Hepatic stellate cell (primary cell): ENCODE results near the gene TUT1.
"Not testable (repeated sequence)": the region's sequence is repeated elsewhere in the genome, so short reads cannot be mapped to it uniquely, and the experiment has no call there.

Experiments used
- DNase-seq: peaks from one replicate; pipeline ENCODE4 v3.0.0; 2011; ENCODE audit warnings: low spot score

TUT1 gene

DNA sequence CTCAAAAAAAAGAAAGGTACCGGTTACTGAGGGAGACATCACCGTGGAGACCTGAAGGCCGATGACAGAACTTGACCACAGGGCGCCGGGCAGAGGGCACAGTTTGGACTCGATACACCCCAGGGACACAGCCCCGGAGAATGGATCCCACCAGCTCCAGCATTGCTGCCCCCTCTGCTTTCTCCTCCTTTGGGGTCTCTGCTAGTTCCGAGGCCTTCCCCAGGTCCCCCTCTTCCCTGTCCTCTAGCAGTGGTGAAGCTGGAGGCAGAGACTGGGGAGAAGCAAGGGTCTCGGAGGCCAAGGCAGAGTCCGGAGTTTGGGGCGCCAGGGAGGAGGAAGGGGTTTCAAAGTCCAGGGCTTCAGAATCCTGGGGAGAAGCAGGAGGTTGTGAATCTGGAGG lies 12.8 kb downstream of the TUT1 start:
- DNase-seq: no peak

DNA sequence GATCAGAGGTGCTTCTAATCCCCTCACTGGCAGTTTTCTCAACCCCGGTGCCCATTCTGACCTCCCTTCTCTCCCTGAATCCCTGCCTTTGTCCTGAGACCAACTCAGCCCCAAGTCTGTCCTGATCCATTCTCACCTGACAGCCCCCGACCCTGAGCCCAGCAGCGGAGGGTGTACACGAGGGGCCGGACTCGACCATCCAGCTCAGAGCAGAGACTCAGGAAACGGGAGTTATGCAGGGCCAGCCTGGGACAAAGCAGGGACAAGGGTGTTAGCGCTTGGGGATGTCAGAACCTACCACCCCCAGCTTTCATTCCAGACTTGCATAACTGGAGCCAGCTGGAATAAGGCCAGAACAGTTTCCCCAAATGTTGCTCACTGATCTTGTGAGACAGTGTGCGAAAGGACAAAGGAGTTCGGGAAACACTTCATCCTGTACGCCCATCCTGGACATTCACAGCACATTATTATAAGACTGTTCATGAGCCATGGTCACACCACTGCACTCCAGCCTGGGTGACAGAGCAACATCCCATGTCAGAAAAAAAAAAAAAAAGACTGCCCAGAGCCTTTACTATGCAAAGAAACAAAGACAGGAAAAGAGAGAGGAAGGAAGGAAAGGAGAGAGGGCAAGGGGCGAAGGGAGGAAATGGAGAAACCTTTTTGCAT lies 14.1 kb downstream of the TUT1 start:
- no peak for DNase-seq

DNA sequence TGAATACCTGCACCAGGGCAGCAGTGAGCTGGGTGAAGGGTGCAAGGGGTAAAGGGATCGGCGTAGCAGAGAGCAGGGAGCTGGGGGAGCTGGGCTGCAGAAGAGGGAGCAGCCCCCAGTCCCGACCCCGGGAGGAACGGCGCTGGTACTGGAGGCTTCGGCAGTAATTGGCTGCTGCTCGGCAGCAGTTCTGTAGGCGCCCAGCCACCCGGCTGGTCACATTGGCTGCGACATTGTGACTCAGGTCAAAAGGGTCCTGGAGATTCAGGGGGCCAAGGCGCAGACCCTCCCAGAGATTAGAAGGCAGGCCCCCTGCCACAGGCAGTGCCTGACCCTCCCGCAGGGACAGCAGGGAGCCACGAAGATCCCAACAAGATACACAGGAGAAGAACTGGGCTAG lies 15.5 kb downstream of the TUT1 start:
- DNase-seq: no peak

DNA sequence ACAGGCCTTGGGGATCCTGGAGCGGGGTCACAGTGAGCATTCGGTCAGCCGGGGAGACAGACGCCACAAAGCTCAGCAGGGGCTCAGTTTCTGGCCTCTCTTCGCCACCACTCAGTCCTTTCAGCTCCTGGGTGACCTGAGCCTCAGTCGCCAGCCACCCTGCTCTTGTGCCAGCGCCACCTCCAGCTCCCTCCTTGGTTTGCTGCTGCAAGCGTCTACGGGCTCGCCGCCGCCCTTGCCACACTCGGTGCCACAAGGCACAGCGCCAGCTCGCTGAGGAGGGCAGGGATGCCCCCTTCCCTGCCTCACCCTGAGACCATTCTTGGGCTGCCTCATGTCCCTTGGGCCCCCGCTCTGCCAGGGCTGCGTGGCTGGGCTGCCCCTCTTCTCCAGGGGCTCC lies 16.2 kb downstream of the TUT1 start:
- DNase-seq: peak; percentile 26

DNA sequence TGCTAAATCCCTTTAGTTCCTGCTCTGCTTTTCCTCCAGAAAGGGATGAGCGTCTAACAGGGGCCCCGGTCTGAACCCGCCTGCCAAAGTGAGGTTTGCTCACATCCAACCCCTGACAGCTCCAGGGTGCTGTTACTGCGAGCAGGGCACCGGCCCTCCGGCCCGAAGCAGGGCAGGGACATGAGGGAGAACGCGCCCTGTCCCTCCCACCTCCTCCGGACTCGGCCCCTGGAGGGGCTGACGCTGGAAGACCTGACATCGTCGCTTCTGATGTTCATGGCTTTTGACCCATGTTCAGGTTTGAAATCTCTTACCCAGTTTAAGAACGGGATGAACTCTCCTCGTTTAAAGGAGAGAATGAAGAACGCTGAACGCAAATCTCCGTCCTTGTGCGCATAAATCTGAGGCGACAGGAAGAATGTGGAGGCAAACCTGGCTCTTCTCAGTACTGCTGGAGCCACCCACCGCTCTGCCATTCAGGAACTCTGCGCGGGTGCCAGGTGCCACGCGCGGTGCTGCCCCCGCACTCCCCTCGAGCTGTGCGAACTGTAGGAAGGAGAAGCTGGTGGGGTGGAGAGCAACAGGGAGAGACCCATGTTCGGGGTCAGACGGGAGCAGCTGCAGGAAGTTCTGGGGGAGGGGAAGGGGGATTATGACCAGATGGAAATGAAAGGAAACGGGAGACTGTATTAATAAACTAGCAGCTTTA lies 16.8 kb downstream of the TUT1 start:
- DNase-seq: peak; percentile 50

DNA sequence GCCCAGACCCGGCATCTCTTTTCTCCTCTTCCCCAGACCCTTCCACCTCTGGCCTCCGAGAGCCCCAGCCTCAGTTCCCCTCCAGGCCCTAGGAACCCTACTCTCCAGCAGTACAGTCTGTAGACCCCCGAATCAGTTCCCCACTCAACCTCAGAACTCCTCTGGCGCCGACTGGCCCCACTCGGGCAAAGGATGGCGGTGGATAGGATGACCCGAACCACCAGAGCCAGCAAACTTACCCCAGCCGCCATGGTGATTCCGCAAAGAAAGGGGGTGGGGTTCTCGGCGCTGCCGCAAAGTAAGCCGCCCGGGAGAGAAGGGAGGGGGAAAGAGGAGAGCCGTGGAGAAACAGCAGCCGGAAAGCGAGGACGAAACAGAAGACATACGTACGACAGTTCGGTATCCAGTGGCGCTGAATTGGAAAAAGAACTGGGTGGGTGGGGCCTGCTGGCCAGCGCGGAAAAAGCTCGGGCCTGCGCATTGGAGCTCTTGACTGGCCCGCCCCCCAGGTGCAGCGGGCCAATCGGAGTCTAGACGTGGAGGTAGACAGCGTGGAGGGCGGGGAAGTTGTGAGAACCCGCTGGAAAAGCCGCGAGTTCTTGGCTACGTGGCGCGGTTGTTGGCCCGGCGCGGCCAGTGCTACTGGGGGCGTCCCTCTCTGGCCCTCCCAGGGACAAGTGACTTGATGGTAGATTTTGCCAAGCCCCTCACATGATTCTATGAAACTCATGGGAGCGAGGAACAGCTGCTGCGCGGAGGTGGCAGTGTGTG lies 17.5 kb downstream of the TUT1 start, which contains the start of gene EEF1G:
Gene EEF1G, minus strand, starts transcription at position 300 of the 771 bp plus-strand sequence. Its CDS starts 49 bp downstream, at position 251.
- peak; percentile 99 for DNase-seq

DNA sequence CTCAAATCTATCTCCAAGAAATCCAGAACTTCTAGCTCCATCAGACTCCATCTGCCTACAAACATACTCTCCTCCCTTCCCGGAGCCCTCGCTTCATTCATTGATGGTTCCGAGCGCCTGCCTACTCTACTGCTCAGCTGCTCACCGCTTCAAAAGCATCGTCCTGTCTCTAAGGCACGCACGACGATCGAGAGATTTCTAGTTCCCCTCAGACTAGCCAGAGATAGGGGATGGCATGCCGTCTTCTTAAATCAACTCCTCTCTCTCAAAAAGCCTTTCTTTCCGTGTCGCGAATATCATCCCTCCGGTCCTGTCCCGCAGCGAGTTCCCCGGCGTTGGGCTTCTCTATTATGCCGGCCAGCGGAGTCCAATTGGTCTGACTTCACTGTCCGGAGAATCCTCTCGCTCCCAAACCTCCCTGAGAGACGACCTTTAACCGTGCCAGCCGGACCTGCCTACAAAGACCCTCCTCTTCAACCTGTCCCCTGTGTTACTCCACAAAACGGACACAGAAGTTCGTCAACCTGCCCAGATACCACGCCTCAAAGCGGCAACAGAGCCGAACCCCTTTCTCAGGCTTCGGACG lies 18.2 kb downstream of the TUT1 start:
- peak; percentile 35 for DNase-seq

DNA sequence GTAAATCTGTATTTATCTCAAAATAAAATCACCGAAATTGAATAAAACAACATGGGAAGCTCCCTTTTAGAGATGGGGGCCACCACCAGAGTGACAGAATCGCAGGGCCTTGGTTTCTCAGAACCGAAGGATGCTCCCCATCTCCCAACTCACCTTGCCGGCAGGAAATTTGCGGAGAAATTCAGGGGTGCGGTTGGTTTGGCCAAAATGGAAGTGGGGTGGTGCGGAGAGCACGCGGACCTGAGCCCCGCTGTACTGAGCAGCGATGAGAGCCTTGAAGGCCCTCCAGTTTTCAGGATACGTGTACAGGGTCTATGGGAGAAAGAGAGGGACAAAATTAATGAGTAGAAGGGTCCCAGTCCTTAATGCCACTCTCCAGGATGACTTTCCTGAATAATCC lies 18.9 kb downstream of the TUT1 start:
- no peak for DNase-seq

DNA sequence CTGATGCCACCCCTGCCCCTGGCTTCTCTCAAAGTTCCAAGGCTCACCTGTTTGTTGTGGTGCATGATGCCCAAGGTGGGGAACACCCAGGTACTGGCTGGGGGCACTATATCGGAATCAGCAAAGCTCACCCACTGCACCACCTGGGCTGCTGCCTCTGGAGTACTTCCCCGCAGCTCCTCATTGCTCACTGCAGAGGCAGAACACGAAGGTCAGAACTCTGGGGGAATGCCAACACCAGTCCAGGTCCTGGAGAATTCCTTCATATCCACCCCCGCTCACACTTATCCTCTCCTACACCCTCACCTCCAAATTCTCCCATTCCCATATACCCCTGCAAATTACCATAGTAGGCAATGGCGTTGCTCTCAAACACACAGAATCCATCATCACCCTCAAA lies 19.8 kb downstream of the TUT1 start:
- DNase-seq: not testable (repeated sequence)

DNA sequence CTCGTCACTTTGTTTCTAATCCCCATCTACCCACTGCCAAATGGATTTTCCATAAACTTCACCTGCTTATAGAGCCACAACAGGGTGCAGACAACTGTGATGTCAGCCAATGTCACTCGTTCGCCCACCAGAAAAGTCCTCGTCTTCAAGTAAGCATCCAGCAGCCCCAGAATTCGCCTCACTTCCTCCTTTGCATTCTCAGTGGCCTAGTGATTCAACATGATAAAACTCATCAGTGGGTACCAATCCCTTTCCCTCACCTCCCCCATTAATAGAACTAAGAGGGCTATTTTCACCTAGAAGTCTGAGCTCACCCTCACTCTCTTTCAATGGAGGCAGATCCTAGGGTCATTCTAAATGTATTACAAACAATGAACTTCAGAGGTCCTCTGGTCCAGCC lies 20.4 kb downstream of the TUT1 start:
- not testable (repeated sequence) for DNase-seq

DNA sequence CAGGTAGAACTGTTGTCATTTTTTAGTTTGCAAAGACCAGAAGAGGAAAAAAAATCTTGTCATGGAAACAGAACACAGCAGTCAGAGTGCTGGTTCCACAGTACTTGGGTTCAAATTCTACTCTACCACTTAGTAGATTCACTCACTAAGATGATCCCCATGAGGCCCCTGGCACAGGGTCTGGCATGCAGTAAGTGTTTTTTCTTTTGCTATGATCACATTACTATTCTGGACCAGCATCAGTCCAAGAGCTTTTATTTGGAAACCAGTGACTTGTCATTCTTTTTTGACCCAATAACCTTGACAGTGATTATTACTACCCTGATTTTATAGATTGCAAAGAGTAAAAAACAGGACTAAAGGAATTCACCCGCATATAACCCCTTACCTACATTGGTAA lies 21.7 kb downstream of the TUT1 start:
- no peak for DNase-seq

DNA sequence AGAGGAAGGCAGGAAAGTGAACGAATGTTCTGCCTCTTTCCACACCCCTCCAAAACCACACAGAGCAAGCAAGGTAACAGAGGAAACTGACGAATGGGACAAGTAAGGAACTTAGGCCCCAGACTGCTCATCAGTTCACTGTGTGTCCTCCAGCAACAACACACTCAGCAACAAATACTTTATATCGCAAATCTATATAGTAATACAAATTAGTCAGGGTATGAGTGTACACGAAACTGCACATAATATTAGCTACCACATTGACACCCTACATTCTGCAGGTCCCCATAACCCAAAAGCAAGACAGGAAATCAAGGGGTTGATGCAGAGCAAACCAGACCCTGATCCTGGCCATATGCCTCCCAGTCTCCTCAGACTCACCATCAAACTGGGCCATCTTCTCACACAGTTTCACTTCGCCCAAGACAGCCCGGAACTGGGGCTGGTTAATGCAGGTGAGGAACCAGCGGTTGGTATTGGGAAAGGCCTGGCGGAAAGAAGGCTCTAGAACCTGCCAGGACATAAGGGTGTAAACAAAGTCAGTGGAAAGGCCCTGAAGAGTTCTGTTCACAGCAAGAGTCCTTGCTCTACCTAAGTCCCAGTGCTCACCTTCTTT lies 24.2 kb downstream of the TUT1 start:
- DNase-seq: no peak

DNA sequence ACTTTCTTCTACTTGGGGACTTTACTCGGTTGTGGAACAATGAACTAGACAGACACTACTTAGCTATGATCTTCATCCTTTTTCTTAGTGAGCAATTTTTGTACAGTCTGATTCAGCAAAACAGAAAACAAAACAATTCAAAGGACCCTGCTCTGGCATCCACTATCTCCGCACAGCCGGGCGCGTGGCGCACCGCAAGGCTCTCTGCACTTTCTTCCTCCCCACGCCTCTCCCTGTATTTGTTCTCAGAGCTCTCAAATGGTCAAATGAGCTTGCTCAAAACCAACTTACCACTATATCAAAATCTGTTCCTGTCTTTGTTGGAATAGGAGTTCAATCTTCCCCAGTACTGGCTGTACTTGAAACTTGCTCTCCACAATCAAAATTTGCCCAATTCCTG lies 25.1 kb downstream of the TUT1 start:
- DNase-seq: no peak

DNA sequence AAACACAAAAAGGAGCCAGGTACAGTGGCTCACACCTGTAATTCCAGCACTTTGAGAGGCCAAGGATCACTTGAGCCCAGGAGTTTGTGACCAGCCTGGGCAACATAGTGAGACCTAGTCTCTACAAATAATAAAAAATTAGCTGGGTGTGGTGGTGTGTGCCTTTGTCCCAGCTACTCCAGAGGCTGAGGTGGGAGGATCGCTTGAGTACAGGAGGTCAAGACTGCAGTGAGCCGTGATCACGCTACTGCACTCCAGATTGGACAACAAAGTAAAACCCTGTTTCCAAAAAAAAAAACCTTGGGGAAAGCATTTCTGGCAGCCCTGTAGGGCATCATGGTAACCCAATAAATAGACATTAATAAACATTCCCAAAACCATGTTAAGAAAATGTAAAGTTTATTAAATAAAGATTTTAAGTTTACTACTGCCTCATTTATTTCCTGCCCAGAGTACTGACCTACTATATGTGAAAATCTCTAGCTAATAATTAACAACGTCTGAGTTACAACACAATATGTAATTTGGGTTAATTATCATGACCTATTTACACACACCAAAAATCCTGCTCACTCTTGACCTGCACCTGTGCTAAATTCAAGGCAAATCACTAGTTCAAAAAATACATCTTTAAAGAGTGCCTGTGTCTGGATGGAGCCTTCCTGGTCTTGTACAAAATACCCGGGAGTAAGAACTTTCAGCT lies 26.1 kb downstream of the TUT1 start:
- no peak for DNase-seq

DNA sequence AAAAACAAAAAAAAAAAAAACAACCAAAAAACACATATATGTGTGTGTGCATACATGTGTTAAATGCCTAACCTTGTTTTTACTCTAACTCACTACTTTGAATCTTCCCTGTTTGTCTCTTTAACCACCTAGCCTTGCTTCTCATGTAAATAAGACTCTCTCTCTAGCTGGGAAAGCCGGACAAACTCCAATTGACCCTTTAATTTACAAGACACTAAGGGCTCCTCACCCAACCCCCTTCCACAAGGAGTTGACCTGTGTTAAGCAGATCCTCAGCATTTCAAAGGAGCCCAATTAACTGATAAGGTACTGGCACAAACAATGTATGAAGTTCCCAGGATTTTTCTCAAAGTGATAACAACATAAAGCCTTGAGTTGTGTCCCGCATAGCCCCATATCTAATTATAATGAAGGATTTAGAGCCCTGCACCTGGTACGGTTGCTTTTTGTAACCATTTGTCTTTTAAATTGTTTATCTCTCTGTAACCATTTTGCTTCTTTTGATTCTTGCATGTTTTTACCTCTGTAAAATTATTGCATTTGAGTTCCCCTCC lies 29.6 kb downstream of the TUT1 start:
- not testable (repeated sequence) for DNase-seq

DNA sequence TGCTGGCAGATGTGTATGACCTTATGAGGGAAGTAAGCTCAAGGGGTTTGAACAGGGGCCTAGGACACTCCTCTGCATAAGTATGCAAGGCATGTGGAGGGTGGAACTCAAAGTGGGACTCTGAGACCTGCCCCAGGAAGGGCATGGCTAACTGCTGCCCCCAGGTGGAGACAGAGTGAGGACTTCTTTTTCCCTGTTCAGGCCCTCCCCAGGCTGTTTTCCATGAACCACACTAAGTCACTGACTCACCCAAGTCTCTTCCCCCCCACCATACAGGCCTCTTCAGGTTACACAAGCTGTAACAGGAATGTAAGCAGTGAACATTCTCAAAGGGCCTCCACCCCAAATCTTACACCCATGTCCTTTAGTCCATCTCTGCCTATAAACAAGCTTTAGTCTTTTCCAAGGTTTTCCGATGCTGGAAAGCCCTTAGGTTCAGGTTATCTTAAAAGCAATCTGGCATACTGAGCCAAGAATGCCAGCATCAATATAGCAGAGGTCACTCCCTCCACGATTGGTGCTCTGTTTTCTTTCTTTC lies 30.7 kb downstream of the TUT1 start:
- DNase-seq: peak; percentile 93

DNA sequence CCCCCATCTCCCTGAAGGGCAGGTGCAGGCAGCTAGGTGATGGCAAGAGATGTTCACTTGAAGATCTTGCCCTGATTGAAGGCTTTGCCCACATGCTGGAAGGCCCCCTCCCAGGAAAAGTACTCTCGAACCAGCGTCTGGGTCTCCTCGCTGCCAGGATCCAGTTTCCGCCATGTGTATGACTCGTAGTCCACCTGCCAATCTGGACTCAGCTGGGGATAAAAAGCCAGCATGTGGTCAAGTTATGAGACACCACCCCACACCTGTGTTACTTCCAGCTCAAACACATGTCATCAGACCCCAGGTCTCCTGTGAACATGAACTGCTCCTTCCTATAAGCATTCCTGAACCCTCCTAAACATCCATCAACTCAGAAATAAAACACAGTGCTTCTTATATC lies 31.7 kb downstream of the TUT1 start:
- DNase-seq: not testable (repeated sequence)

DNA sequence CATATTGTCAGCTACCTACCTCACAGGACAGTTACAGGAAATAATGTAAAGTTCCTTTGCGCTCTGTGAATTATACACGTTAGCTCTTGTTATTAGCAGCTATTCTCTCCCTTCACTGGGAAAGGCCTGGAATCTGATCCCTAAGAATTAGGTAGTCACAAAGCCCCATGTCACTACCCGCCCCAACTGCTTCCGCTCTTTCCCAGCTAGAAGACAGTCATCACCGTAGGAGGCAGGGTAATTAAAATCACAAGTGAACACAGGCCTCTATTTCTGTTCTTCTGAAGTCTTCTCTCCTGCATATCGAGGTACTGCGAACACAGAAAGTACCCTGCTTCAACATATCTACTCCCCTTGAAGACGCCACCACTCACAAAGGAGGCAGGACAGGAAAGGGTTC lies 32.1 kb downstream of the TUT1 start:
- no peak for DNase-seq

DNA sequence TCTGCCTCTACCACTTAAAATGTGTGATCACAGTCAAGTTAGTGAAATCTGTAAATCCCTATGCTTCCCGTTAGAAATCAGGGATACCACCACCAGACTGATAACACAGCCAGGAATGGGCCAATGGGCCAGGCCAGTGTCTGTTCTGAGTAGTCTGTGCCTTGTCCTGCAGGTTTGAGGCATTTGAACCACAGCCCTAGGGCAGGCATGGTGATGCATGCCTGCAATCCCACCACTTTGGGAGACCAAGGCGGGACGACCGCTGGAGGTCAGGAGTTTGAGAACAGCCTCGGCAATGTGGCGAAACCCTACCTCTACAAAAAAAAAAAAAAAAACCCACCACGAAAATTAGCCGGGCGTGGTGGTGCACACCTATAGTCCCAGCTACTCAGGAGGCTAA lies 32.7 kb downstream of the TUT1 start:
- DNase-seq: no peak

DNA sequence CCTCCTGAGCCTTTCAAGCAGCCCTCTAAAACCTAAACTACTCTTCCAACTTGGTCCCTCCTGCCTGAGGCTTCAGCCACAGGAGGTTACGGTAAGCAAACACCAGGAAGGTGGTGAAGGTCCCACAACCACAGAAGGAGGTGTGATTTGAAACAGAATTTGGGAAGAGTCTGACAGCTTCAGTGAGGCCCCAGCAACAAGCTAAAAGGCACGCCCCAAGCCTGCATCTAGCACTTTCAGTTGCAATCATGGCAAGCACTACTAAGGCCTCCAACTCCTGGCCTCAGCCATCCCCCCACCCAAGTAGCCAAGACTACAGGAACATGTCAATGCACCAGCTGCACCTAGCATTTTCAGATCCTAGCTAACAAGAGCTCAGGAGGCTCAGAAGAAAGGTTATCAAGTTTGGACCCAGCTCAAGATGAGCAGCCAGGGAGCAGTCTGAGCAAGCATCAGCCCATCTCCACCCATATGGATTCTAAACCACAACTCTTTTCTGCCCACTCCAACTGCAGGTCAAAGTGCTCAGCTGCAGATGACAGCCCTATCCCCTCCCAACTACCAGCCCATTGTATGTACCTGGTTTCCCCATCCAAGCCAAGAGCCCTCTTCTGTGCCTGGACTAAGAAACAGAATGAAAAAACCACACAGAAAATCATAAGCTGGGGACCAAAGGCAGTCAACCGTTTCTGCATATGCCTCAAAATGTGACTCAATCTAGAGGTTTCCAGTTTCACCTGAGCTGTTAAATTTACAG lies 34.3 kb downstream of the TUT1 start:
- no peak for DNase-seq
